B cell (primary cell): Measurements from ENCODE around the gene ACOT4. TPM values are rescaled to one million over a fixed set of nuclear protein-coding genes. Genes with fewer than 3 reads are reported as not detected.

ENCODE experiments used
- ATAC-seq: fragments of 200-7000 bp; cut with Tn5 transposase; one replicate; pipeline ENCODE4 v1.10.0; 2021; ENCODE audit warnings: low read depth, mild to moderate bottlenecking, moderate number of reproducible peaks, moderate library complexity
- CTCF ChIA-PET: fragments of 350-600 bp; sonication (Branson Sonifier 250); formaldehyde crosslinking; loops from one replicate; lab custom pipeline; 2021; ENCODE audit warnings: antibody characterized with exemption, inconsistent platforms; lab: Charles Lee
- POLR2A ChIA-PET: fragments of 350-600 bp; sonication (Branson Sonifier 250); formaldehyde crosslinking; loops from one replicate; lab custom pipeline; 2021; ENCODE audit warnings: antibody characterized with exemption; lab: Charles Lee
- DNase-seq: peaks from one replicate; pipeline ENCODE4 v3.0.0; 2013
- H2AFZ ChIP-seq: 2 replicates; pipeline ENCODE4 v1.6.1; 2012; ENCODE audit warnings: mild to moderate bottlenecking, low read depth, low read length; ENCODE audit not compliant: insufficient read depth, poor library complexity, severe bottlenecking
- H3K27ac ChIP-seq, 2 donors: 1 replicate in 1 of 2; 2 replicates in 1 of 2; pipeline ENCODE4 v1.5.1; 2012 to 2013; ENCODE audit warnings: low read length in 2 of 2, mild to moderate bottlenecking in 2 of 2, moderate library complexity in 1 of 2
- H3K27me3 ChIP-seq, 4 experiments: fragments of 200-600 bp in 1 of 4; sonication (generic) in 1 of 4; replicated peaks in 1 of 4; 1 replicate in 2 of 4; 2 replicates in 2 of 4; pipeline versions ENCODE4 v1.6.1 to v1.7.0; 2013 to 2016; ENCODE audit warnings: low read length in 3 of 4, mild to moderate bottlenecking in 2 of 4, mixed read lengths in 1 of 4, moderate library complexity in 1 of 4; ENCODE audit not compliant: insufficient read depth in 4 of 4, control insufficient read depth in 3 of 4; ENCODE audit errors: control extremely low read depth in 1 of 4
- H3K36me3 ChIP-seq, 2 experiments: replicated peaks in 1 of 2; 1 replicate in 1 of 2; 2 replicates in 1 of 2; pipeline versions ENCODE4 v1.6.1 to v1.7.1; 2013; ENCODE audit warnings: low read length in 1 of 2; ENCODE audit not compliant: insufficient read depth in 2 of 2, control insufficient read depth in 1 of 2; ENCODE audit errors: control extremely low read depth in 1 of 2, extremely low read depth in 1 of 2
- H3K4me1 ChIP-seq, 2 donors: fragments of 200-600 bp in 1 of 2; sonication (generic) in 1 of 2; 1 replicate in 1 of 2; 2 replicates in 1 of 2; pipeline versions ENCODE4 v1.5.1 to v1.6.1; 2013 to 2017; ENCODE audit warnings: low read length in 2 of 2; ENCODE audit not compliant: control insufficient read depth in 2 of 2, insufficient read depth in 2 of 2
- H3K4me2 ChIP-seq: replicated peaks from 2 replicates; pipeline ENCODE3; 2012; ENCODE audit warnings: mild to moderate bottlenecking, low read depth, low read length; ENCODE audit not compliant: poor library complexity, severe bottlenecking
- H3K4me3 ChIP-seq, 5 experiments: fragments of 200-600 bp in 1 of 5; sonication (generic) in 1 of 5; 1 replicate in 3 of 5; 2 replicates in 2 of 5; pipeline versions ENCODE4 v1.5.1 to v1.7.0; 2011 to 2016; ENCODE audit warnings: low read length in 4 of 5, mild to moderate bottlenecking in 4 of 5, low read depth in 2 of 5, control low read depth in 1 of 5, moderate library complexity in 1 of 5; ENCODE audit not compliant: insufficient read depth in 1 of 5; ENCODE audit errors: control extremely low read depth in 1 of 5, extremely low read depth in 1 of 5
- H3K79me2 ChIP-seq: fragments of 200-600 bp; sonication (generic); one replicate; pipeline ENCODE4 v1.6.0; 2016; ENCODE audit warnings: low read length; ENCODE audit not compliant: control insufficient read depth, insufficient read depth
- H3K9ac ChIP-seq: fragments of 200-600 bp; sonication (generic); 2 replicates; pipeline ENCODE4 v1.6.1; 2017; ENCODE audit warnings: mild to moderate bottlenecking, low read length, moderate library complexity
- H3K9me3 ChIP-seq, 3 donors: one replicate each; pipeline versions ENCODE4 v1.6.1 to v1.7.1; 2013; ENCODE audit warnings: low read length in 2 of 3; ENCODE audit not compliant: control insufficient read depth in 2 of 3, insufficient read depth in 1 of 3; ENCODE audit errors: control extremely low read depth in 1 of 3
- H4K20me1 ChIP-seq: 2 replicates; pipeline ENCODE4 v1.6.0; 2012; ENCODE audit warnings: mild to moderate bottlenecking, low read length; ENCODE audit not compliant: insufficient read depth, control insufficient read depth, poor library complexity, severe bottlenecking
- H3K27ac Mint-ChIP-seq: one replicate; pipeline ENCODE4 v1.8.0; 2021; ENCODE audit warnings: mixed read lengths
- H3K27me3 Mint-ChIP-seq: one replicate; pipeline ENCODE4 v1.8.0; 2021; ENCODE audit warnings: mixed read lengths
- H3K4me1 Mint-ChIP-seq: one replicate; pipeline ENCODE4 v1.8.0; 2021; ENCODE audit warnings: mixed read lengths
- H3K4me3 Mint-ChIP-seq: one replicate; pipeline ENCODE4 v1.8.0; 2021; ENCODE audit warnings: mixed read lengths
- H3K9me3 Mint-ChIP-seq: one replicate; pipeline ENCODE4 v1.8.0; 2022; ENCODE audit warnings: mixed read lengths; ENCODE audit not compliant: insufficient read depth
- EZH2 ChIP-seq: IDR thresholded peaks from 2 replicates; pipeline ENCODE4 v1.6.1; 2012; ENCODE audit warnings: borderline replicate concordance, low read depth, mild to moderate bottlenecking, moderate library complexity, low read length; ENCODE audit not compliant: insufficient read depth, poor library complexity, severe bottlenecking
- WGBS: methylation state at CpG from one replicate; pipeline ENCODE4 v1.1.5; 2013; ENCODE audit warnings: missing lambda C conversion rate; ENCODE audit not compliant: insufficient coverage; 5-methylcytosine and 5-hydroxymethylcytosine counted together
- intact Hi-C: fragments of 100-400 bp; cut with micrococcal nuclease; formaldehyde crosslinking; loops from one replicate; pipeline ENCODE4 v1.10.0; 2022
- polyA plus RNA-seq: library from polyadenylated mRNA; depleted of rRNA; stranded (reverse); fragments of >200 nt; gene quantifications from 2 replicates; pipeline ENCODE4 v1.2.3, GENCODE V29; 2012
- total RNA-seq, 2 donors: library from RNA; stranded (reverse); fragments of 120-200 nt in 1 of 2; gene quantifications; 1 replicate in 1 of 2; 2 replicates in 1 of 2; pipeline versions ENCODE4 v1.2.3 to v1.2.4, GENCODE V29; 2013 to 2022
- TF ChIP-seq, protein P1 (sequence below): fragments of 200-600 bp; IDR thresholded peaks from one replicate; pipeline ENCODE4 v1.8.0; 2022; ENCODE audit warnings: antibody characterized with exemption, mild to moderate bottlenecking

The ACOT4 gene
- total and polyA plus RNA-seq, 2 donors (not counting 1 experiment from before 2014, with no cell fraction given), result 0.19 to 0.42 TPM

DNA sequence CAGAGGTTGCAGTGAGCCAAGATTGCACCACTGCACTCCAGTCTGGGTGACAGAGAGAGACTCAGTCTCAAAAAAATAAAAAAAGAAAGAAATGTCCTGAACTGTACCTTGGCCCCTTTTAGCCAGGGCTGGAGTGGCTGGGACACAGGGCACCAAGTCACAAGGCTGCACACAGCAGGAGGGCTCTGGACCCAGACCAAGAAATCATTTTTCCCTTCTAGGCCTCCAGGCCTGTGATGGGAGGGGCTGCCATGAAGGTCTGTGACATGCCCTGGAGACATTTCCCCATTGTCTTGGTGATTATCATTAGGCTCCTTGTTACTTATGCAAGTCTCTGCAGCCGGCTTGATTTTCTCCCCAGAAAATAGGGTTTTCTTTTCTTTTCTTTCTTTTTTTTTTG, 15.6 kb downstream of the ACOT4 start:
- POLR2A ChIA-PET, result no interaction called here
- WGBS, result no CpG with 5 or more reads among the region's 1 CpG

DNA sequence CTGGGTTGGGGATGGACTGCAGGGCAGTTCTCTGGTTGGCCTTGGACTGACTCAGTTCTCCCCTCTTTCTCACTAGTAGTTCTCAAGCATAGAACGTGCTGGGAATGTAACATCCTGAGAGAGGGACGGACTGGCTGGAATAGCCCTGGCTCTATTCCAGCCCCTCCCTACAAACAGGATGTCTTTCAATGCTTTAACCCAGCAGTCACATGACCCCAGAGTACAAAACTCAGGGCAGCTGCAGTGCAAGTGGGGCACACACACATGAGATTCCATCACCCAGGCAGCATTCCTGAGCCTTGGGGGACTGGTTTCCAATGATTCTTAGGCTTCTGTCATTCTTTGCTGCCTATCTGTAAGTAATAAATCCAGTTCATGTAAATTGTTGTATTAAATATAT, 19.0 kb downstream of the ACOT4 start:
- Mint-ChIP-seq H3K9me3 (no peaks in the 10 kb centered on the region), H3K4me1 (peaks cover 6% of the 10 kb centered on the region), H3K27me3 (peaks cover 9% of the 10 kb centered on the region), H3K4me3 (no peak overlapping the region), H3K27ac (no peak overlapping the region)
- Histone ChIP-seq H3K4me1 (peaks cover 4% of the 10 kb centered on the region in 2 donors), H3K9ac (no peak overlapping the region), H2AFZ (no peak overlapping the region), H3K4me2 (no peak overlapping the region), H3K9me3 (peaks cover 0 to 8% (median 0%) of the 10 kb centered on the region in 3 donors), H3K27ac (no peak overlapping the region), H3K79me2 (no peaks in the 10 kb centered on the region), H3K36me3 (no peaks in the 10 kb centered on the region), H3K4me3 (no peak overlapping the region), H4K20me1 (no peaks in the 10 kb centered on the region), H3K27me3 (peaks cover 0 to 8% (median 0%) of the 10 kb centered on the region in 4 experiments)
- DNase-seq (no peak), ATAC-seq (no peak)
- TF ChIP-seq EZH2, result no peak
- TF ChIP-seq, protein P1, sequence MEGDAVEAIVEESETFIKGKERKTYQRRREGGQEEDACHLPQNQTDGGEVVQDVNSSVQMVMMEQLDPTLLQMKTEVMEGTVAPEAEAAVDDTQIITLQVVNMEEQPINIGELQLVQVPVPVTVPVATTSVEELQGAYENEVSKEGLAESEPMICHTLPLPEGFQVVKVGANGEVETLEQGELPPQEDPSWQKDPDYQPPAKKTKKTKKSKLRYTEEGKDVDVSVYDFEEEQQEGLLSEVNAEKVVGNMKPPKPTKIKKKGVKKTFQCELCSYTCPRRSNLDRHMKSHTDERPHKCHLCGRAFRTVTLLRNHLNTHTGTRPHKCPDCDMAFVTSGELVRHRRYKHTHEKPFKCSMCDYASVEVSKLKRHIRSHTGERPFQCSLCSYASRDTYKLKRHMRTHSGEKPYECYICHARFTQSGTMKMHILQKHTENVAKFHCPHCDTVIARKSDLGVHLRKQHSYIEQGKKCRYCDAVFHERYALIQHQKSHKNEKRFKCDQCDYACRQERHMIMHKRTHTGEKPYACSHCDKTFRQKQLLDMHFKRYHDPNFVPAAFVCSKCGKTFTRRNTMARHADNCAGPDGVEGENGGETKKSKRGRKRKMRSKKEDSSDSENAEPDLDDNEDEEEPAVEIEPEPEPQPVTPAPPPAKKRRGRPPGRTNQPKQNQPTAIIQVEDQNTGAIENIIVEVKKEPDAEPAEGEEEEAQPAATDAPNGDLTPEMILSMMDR, result no peak
- 90% methylated on average over 2 of the region's 2 CpGs for WGBS
- POLR2A ChIA-PET, result no interaction called here
- intact Hi-C loops, result no loop called here
- CTCF ChIA-PET, result interaction anchor here (0.6 to 1.3 kb wide), 2 partner anchors 9 to 117 kb away, joined by 3 read pairs; no protein-coding TSS in a partner anchor

More for the DNA sequence above, 15.6 kb downstream of the ACOT4 start:
- no peaks in the 10 kb centered on the region for H3K4me1 ChIP-seq
- intact Hi-C loops, result no loop called here
- no peak overlapping the region for H3K9ac ChIP-seq
- no peak overlapping the region for H3K27ac ChIP-seq
- peaks cover 0 to 8% (median 0%) of the 10 kb centered on the region in 3 donors for H3K9me3 ChIP-seq
- ATAC-seq, result no peak
- H3K27me3 ChIP-seq, result peaks cover 0 to 2% (median 0%) of the 10 kb centered on the region in 4 experiments
- no peak for TF ChIP-seq EZH2
- TF ChIP-seq, protein P1, result no peak
- CTCF ChIA-PET, result no interaction called here
- no peaks in the 10 kb centered on the region for H3K9me3 Mint-ChIP-seq
- DNase-seq, result no peak
- H3K27me3 Mint-ChIP-seq, result peaks cover 17% of the 10 kb centered on the region
- H3K4me3 ChIP-seq, result no peak overlapping the region
- H3K36me3 ChIP-seq, result no peaks in the 10 kb centered on the region
- H3K4me2 ChIP-seq, result no peak overlapping the region
- H3K79me2 ChIP-seq, result no peaks in the 10 kb centered on the region
- no peak overlapping the region for H2AFZ ChIP-seq
- no peak overlapping the region for H3K27ac Mint-ChIP-seq
- H4K20me1 ChIP-seq, result no peaks in the 10 kb centered on the region
- H3K4me1 Mint-ChIP-seq, result peaks cover 3% of the 10 kb centered on the region
- no peak overlapping the region for H3K4me3 Mint-ChIP-seq
